ENCODE data around the gene LRBA.
A peak's percentile ranks its signal among the peaks of the same experiment; 100 is the strongest.

The LRBA gene

GRCh38 chr4:150641612-150642011, 373.5 kb downstream of the LRBA start:
- Histone ChIP-seq H3K36me3 (ENCODE audit: control insufficient read depth in 4 of 4, insufficient read depth in 4 of 4, low read length in 3 of 4) (peaks cover 0 to 8% (median 4%) of the 10 kb centered on the region in 4 experiments), H3K4me3 (ENCODE audit: control insufficient read depth in 1 of 7, extremely low read depth in 1 of 7, insufficient read depth in 4 of 7, low read depth in 2 of 7, low read length in 6 of 7) (no peak overlapping the region), H3K4me1 (ENCODE audit: control extremely low read depth in 1 of 4, control insufficient read depth in 4 of 4, insufficient read depth in 4 of 4, low read length in 3 of 4) (no peaks in the 10 kb centered on the region), H3K9me3 (ENCODE audit: control extremely low read depth in 1 of 5, control insufficient read depth in 4 of 5, insufficient read depth in 2 of 5, low read depth in 1 of 5, low read length in 4 of 5) (peaks cover 2 to 8% (median 3%) of the 10 kb centered on the region in 5 experiments), H3K27me3 (replicated peaks in 2 of 5; ENCODE audit: control insufficient read depth in 4 of 5, insufficient read depth in 5 of 5, low read length in 4 of 5) (no peaks in the 10 kb centered on the region), H3K27ac (ENCODE audit: insufficient read depth in 1 of 2, low read depth in 1 of 2, low read length in 2 of 2, poor library complexity in 1 of 2, severe bottlenecking in 2 of 2) (no peak overlapping the region)
- CTCF ChIA-PET = no interaction called here
- no peak for DNase-seq
- POLR2A ChIA-PET = no interaction called here

- POLR2A ChIA-PET = no interaction called here
- H3K9me3 ChIP-seq (ENCODE audit: control extremely low read depth in 1 of 5, control insufficient read depth in 4 of 5, insufficient read depth in 2 of 5, low read depth in 1 of 5, low read length in 4 of 5) = peaks cover 5 to 19% (median 8%) of the 10 kb centered on the region in 5 experiments
- H3K36me3 ChIP-seq (ENCODE audit: control insufficient read depth in 4 of 4, insufficient read depth in 4 of 4, low read length in 3 of 4) = peaks cover 3 to 18% (median 7%) of the 10 kb centered on the region in 4 experiments
- H3K27me3 ChIP-seq (replicated peaks in 2 of 5; ENCODE audit: control insufficient read depth in 4 of 5, insufficient read depth in 5 of 5, low read length in 4 of 5) = no peaks in the 10 kb centered on the region
- no peak overlapping the region for H3K4me3 ChIP-seq (ENCODE audit: control insufficient read depth in 1 of 7, extremely low read depth in 1 of 7, insufficient read depth in 4 of 7, low read depth in 2 of 7, low read length in 6 of 7)
- H3K4me1 ChIP-seq (ENCODE audit: control extremely low read depth in 1 of 4, control insufficient read depth in 4 of 4, insufficient read depth in 4 of 4, low read length in 3 of 4) = no peaks in the 10 kb centered on the region
- no peak overlapping the region for H3K27ac ChIP-seq (ENCODE audit: insufficient read depth in 1 of 2, low read depth in 1 of 2, low read length in 2 of 2, poor library complexity in 1 of 2, severe bottlenecking in 2 of 2)
- CTCF ChIA-PET = interaction anchor here (1.9 kb wide), 1 partner anchor 11 kb away, joined by 6 read pairs; no protein-coding TSS in a partner anchor
- DNase-seq = no peak
These were observed 382.4 kb downstream of the LRBA start for GRCh38 chr4:150632639-150633038.

- Histone ChIP-seq H3K4me3 (ENCODE audit: control insufficient read depth in 1 of 7, extremely low read depth in 1 of 7, insufficient read depth in 4 of 7, low read depth in 2 of 7, low read length in 6 of 7) (no peak overlapping the region), H3K36me3 (ENCODE audit: control insufficient read depth in 4 of 4, insufficient read depth in 4 of 4, low read length in 3 of 4) (peaks cover 0 to 2% (median under 1%) of the 10 kb centered on the region in 4 experiments), H3K4me1 (ENCODE audit: control extremely low read depth in 1 of 4, control insufficient read depth in 4 of 4, insufficient read depth in 4 of 4, low read length in 3 of 4) (no peaks in the 10 kb centered on the region), H3K27me3 (replicated peaks in 2 of 5; ENCODE audit: control insufficient read depth in 4 of 5, insufficient read depth in 5 of 5, low read length in 4 of 5) (no peaks in the 10 kb centered on the region), H3K9me3 (ENCODE audit: control extremely low read depth in 1 of 5, control insufficient read depth in 4 of 5, insufficient read depth in 2 of 5, low read depth in 1 of 5, low read length in 4 of 5) (peaks cover 0 to 7% (median 0%) of the 10 kb centered on the region in 5 experiments), H3K27ac (ENCODE audit: insufficient read depth in 1 of 2, low read depth in 1 of 2, low read length in 2 of 2, poor library complexity in 1 of 2, severe bottlenecking in 2 of 2) (no peak overlapping the region)
- ChIA-PET CTCF (interaction anchor here (1.2 kb wide), 1 partner anchor 30 kb away, joined by 3 read pairs; no protein-coding TSS in a partner anchor), POLR2A (no interaction called here)
- WGBS (ENCODE audit: insufficient coverage) = no CpG with 5 or more reads among the region's 2 CpGs
- no peak for DNase-seq
These were observed 387.0 kb downstream of the LRBA start for GRCh38 chr4:150628073-150628472.

GRCh38 chr4:150625033-150625432, 390.1 kb downstream of the LRBA start:
- Histone ChIP-seq H3K9me3 (ENCODE audit: control extremely low read depth in 1 of 5, control insufficient read depth in 4 of 5, insufficient read depth in 2 of 5, low read depth in 1 of 5, low read length in 4 of 5) (peaks cover 0 to 4% (median 0%) of the 10 kb centered on the region in 5 experiments), H3K4me1 (ENCODE audit: control extremely low read depth in 1 of 4, control insufficient read depth in 4 of 4, insufficient read depth in 4 of 4, low read length in 3 of 4) (no peaks in the 10 kb centered on the region), H3K4me3 (ENCODE audit: control insufficient read depth in 1 of 7, extremely low read depth in 1 of 7, insufficient read depth in 4 of 7, low read depth in 2 of 7, low read length in 6 of 7) (no peak overlapping the region), H3K36me3 (ENCODE audit: control insufficient read depth in 4 of 4, insufficient read depth in 4 of 4, low read length in 3 of 4) (peaks cover 0 to 4% (median 1%) of the 10 kb centered on the region in 4 experiments), H3K27ac (ENCODE audit: insufficient read depth in 1 of 2, low read depth in 1 of 2, low read length in 2 of 2, poor library complexity in 1 of 2, severe bottlenecking in 2 of 2) (no peak overlapping the region), H3K27me3 (replicated peaks in 2 of 5; ENCODE audit: control insufficient read depth in 4 of 5, insufficient read depth in 5 of 5, low read length in 4 of 5) (no peaks in the 10 kb centered on the region)
- WGBS (ENCODE audit: insufficient coverage) = no CpG with 5 or more reads among the region's 2 CpGs
- POLR2A ChIA-PET = no interaction called here
- CTCF ChIA-PET = no interaction called here
- DNase-seq = no peak

- H3K4me1 ChIP-seq (ENCODE audit: control extremely low read depth in 1 of 4, control insufficient read depth in 4 of 4, insufficient read depth in 4 of 4, low read length in 3 of 4) = peaks cover 0 to 3% (median 0%) of the 10 kb centered on the region in 4 experiments
- H3K27ac ChIP-seq (ENCODE audit: insufficient read depth in 1 of 2, low read depth in 1 of 2, low read length in 2 of 2, poor library complexity in 1 of 2, severe bottlenecking in 2 of 2) = no peak overlapping the region
- ChIA-PET CTCF (no interaction called here), POLR2A (no interaction called here)
- H3K4me3 ChIP-seq (ENCODE audit: control insufficient read depth in 1 of 7, extremely low read depth in 1 of 7, insufficient read depth in 4 of 7, low read depth in 2 of 7, low read length in 6 of 7) = no peak overlapping the region
- no CpG with 5 or more reads among the region's 1 CpG for WGBS (ENCODE audit: insufficient coverage)
- DNase-seq = no peak
- no peaks in the 10 kb centered on the region for H3K27me3 ChIP-seq (replicated peaks in 2 of 5; ENCODE audit: control insufficient read depth in 4 of 5, insufficient read depth in 5 of 5, low read length in 4 of 5)
- peaks cover 0 to 4% (median 0%) of the 10 kb centered on the region in 5 experiments for H3K9me3 ChIP-seq (ENCODE audit: control extremely low read depth in 1 of 5, control insufficient read depth in 4 of 5, insufficient read depth in 2 of 5, low read depth in 1 of 5, low read length in 4 of 5)
- H3K36me3 ChIP-seq (ENCODE audit: control insufficient read depth in 4 of 4, insufficient read depth in 4 of 4, low read length in 3 of 4) = peaks cover 0 to 4% (median 1%) of the 10 kb centered on the region in 4 experiments
These were observed 391.0 kb downstream of the LRBA start for GRCh38 chr4:150624055-150624454.

DNA sequence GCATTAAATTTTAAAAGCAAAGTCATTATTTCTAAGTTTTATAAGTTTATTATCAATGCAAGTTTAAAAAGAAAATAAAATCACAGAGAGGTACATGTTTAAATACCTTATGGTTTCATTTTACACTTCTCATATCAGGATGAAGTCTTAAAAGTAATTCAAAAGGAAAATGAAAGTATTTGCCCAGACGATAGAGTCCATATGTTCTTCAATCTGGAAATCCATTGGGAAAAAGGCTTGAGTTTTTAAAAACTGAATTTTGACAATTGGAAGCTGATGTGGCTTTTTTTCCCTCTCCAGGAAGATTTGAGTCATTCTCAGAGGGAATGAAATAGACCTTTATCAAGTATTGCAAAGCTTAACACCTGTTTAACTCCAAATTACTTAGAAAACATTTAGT, 396.0 kb downstream of the LRBA start:
- ChIA-PET CTCF (interaction anchor here (1.0 kb wide), 1 partner anchor 33 kb away, joined by 3 read pairs; no protein-coding TSS in a partner anchor), POLR2A (interaction anchor here (0.6 kb wide), 1 partner anchor 243 kb away, joined by 3 read pairs; no protein-coding TSS in a partner anchor)
- peak in 2 of 3 donors; percentile 8 to 21 for DNase-seq
- peak overlapping the region in 2 of 7 experiments; percentile 55 to 66 for H3K4me3 ChIP-seq (ENCODE audit: control insufficient read depth in 1 of 7, extremely low read depth in 1 of 7, insufficient read depth in 4 of 7, low read depth in 2 of 7, low read length in 6 of 7)
- H3K27me3 ChIP-seq (replicated peaks in 2 of 5; ENCODE audit: control insufficient read depth in 4 of 5, insufficient read depth in 5 of 5, low read length in 4 of 5) = no peaks in the 10 kb centered on the region
- peaks cover 0 to 4% (median 0%) of the 10 kb centered on the region in 5 experiments for H3K9me3 ChIP-seq (ENCODE audit: control extremely low read depth in 1 of 5, control insufficient read depth in 4 of 5, insufficient read depth in 2 of 5, low read depth in 1 of 5, low read length in 4 of 5)
- peaks cover 0 to 3% (median 0%) of the 10 kb centered on the region in 4 experiments for H3K4me1 ChIP-seq (ENCODE audit: control extremely low read depth in 1 of 4, control insufficient read depth in 4 of 4, insufficient read depth in 4 of 4, low read length in 3 of 4)
- peaks cover 0 to 14% (median 5%) of the 10 kb centered on the region in 4 experiments for H3K36me3 ChIP-seq (ENCODE audit: control insufficient read depth in 4 of 4, insufficient read depth in 4 of 4, low read length in 3 of 4)
- peak overlapping the region in 1 of 2 experiments; percentile 66 for H3K27ac ChIP-seq (ENCODE audit: insufficient read depth in 1 of 2, low read depth in 1 of 2, low read length in 2 of 2, poor library complexity in 1 of 2, severe bottlenecking in 2 of 2)
- WGBS (ENCODE audit: insufficient coverage) = 44% methylated on average over 1 of the region's 1 CpG

GRCh38 chr4:150609131-150609530, 406.0 kb downstream of the LRBA start:
- 100% methylated on average over 2 of the region's 3 CpGs for WGBS (ENCODE audit: insufficient coverage)
- DNase-seq = no peak
- H3K4me3 ChIP-seq (ENCODE audit: control insufficient read depth in 1 of 7, extremely low read depth in 1 of 7, insufficient read depth in 4 of 7, low read depth in 2 of 7, low read length in 6 of 7) = no peak overlapping the region
- H3K36me3 ChIP-seq (ENCODE audit: control insufficient read depth in 4 of 4, insufficient read depth in 4 of 4, low read length in 3 of 4) = peaks cover 0 to 2% (median under 1%) of the 10 kb centered on the region in 4 experiments
- no peak overlapping the region for H3K27ac ChIP-seq (ENCODE audit: insufficient read depth in 1 of 2, low read depth in 1 of 2, low read length in 2 of 2, poor library complexity in 1 of 2, severe bottlenecking in 2 of 2)
- no peaks in the 10 kb centered on the region for H3K9me3 ChIP-seq (ENCODE audit: control extremely low read depth in 1 of 5, control insufficient read depth in 4 of 5, insufficient read depth in 2 of 5, low read depth in 1 of 5, low read length in 4 of 5)
- CTCF ChIA-PET = interaction anchor here (1.5 kb wide), 1 partner anchor 60 kb away, joined by 3 read pairs; no protein-coding TSS in a partner anchor
- no peaks in the 10 kb centered on the region for H3K27me3 ChIP-seq (replicated peaks in 2 of 5; ENCODE audit: control insufficient read depth in 4 of 5, insufficient read depth in 5 of 5, low read length in 4 of 5)
- POLR2A ChIA-PET = no interaction called here
- H3K4me1 ChIP-seq (ENCODE audit: control extremely low read depth in 1 of 4, control insufficient read depth in 4 of 4, insufficient read depth in 4 of 4, low read length in 3 of 4) = peaks cover 0 to 2% (median 0%) of the 10 kb centered on the region in 4 experiments

All from common myeloid progenitor, CD34-positive (primary cell).